WTC11 (cell line): ENCODE data around the gene PDLIM4.

Source experiments
- ATF3 ChIP-seq: sonication (generic); formaldehyde crosslinking; conservative IDR thresholded peaks from 2 replicates; pipeline ENCODE4 v1.8.1; 2022; ENCODE audit warnings: mild to moderate bottlenecking, missing genetic modification reagents
- CREM ChIP-seq: sonication (generic); formaldehyde crosslinking; IDR thresholded peaks from 2 replicates; pipeline ENCODE4 v1.8.1; 2022; ENCODE audit warnings: mild to moderate bottlenecking, missing genetic modification reagents, moderate library complexity
- CTCF ChIP-seq: fragments of 200-600 bp; IDR thresholded peaks from 2 replicates; pipeline ENCODE4 v1.8.0; 2022; ENCODE audit warnings: antibody characterized with exemption
- ELF4 ChIP-seq: sonication (generic); formaldehyde crosslinking; IDR thresholded peaks from 2 replicates; pipeline ENCODE4 v1.8.1; 2022; ENCODE audit warnings: low read depth, mild to moderate bottlenecking, moderate library complexity, missing genetic modification reagents
- GRHL2 ChIP-seq: fragments of 250-450 bp; sonication (Bioruptor Pico); IDR thresholded peaks from 2 replicates; pipeline ENCODE4 v1.8.0; 2022; ENCODE audit warnings: mild to moderate bottlenecking, moderate library complexity; ENCODE audit not compliant: insufficient replicate concordance, severe bottlenecking
- HMGXB4 ChIP-seq: sonication (generic); formaldehyde crosslinking; IDR thresholded peaks from 2 replicates; pipeline ENCODE4 v1.8.1; 2023; ENCODE audit warnings: mild to moderate bottlenecking, moderate library complexity, missing genetic modification reagents
- MAX ChIP-seq: sonication (generic); formaldehyde crosslinking; IDR thresholded peaks from 2 replicates; pipeline ENCODE4 v1.8.0; 2022; ENCODE audit warnings: mild to moderate bottlenecking, missing genetic modification reagents
- NFYB ChIP-seq: sonication (generic); formaldehyde crosslinking; conservative IDR thresholded peaks from 2 replicates; pipeline ENCODE4 v1.8.0; 2022; ENCODE audit warnings: low read depth, missing genetic modification reagents
- NR2C2 ChIP-seq: sonication (generic); formaldehyde crosslinking; IDR thresholded peaks from 2 replicates; pipeline ENCODE4 v1.8.0; 2022; ENCODE audit warnings: mild to moderate bottlenecking, missing genetic modification reagents
- RORB ChIP-seq: fragments of 250-450 bp; sonication (Bioruptor Pico); IDR thresholded peaks from 2 replicates; pipeline ENCODE4 v1.9.0; 2021; ENCODE audit warnings: mild to moderate bottlenecking
- SOX15 ChIP-seq: fragments of 250-450 bp; sonication (Bioruptor Pico); IDR thresholded peaks from 2 replicates; pipeline ENCODE4 v1.9.0; 2021; ENCODE audit warnings: mild to moderate bottlenecking
- SP1 ChIP-seq: sonication (generic); formaldehyde crosslinking; conservative IDR thresholded peaks from 2 replicates; pipeline ENCODE4 v1.8.1; 2022; ENCODE audit warnings: missing genetic modification reagents
- ZNF281 ChIP-seq: sonication (generic); formaldehyde crosslinking; IDR thresholded peaks from 2 replicates; pipeline ENCODE4 v1.8.0; 2023; ENCODE audit warnings: mild to moderate bottlenecking, missing genetic modification reagents
- ZNF416 ChIP-seq: fragments of 250-450 bp; sonication (Bioruptor Pico); IDR thresholded peaks from 2 replicates; pipeline ENCODE4 v1.9.0; 2021; ENCODE audit warnings: mild to moderate bottlenecking, inconsistent platforms

GRCh38 chr5:132256086-132256782 is 1.3 kb upstream of the PDLIM4 start:
- no peak for TF ChIP-seq CTCF
- TF ChIP-seq ELF4 (CRISPR knock-in tag) = no peak
- TF ChIP-seq SOX15 (CRISPR knock-in tag) = no peak
- no peak for TF ChIP-seq NR2C2 (CRISPR knock-in tag)
- no peak for TF ChIP-seq GRHL2 (CRISPR knock-in tag)
- no peak for TF ChIP-seq SP1 (CRISPR knock-in tag)
- TF ChIP-seq RORB (CRISPR knock-in tag) = no peak
- TF ChIP-seq ZNF281 (CRISPR knock-in tag) = no peak
- no peak for TF ChIP-seq ATF3 (CRISPR knock-in tag)
- TF ChIP-seq NFYB (CRISPR knock-in tag) = no peak
- no peak for TF ChIP-seq CREM
- no peak for TF ChIP-seq MAX
- TF ChIP-seq ZNF416 (CRISPR knock-in tag) = no peak
- no peak for TF ChIP-seq HMGXB4 (CRISPR knock-in tag)
